Colonic mucosa (tissue), 4 donors: ENCODE data around the gene GPRC5C. TPM values are rescaled to one million over a fixed set of nuclear protein-coding genes. Genes with fewer than 3 reads are reported as not detected.
A peak's percentile ranks its signal among the peaks of the same experiment; 100 is the strongest.

ENCODE experiments used
- DNase-seq: peaks from one replicate; pipeline ENCODE4 v3.0.0-alpha.2; 2020
- H3K27ac ChIP-seq: fragments of 200-600 bp; one replicate; pipeline ENCODE4 v1.8.0; 2021
- H3K27me3 ChIP-seq: fragments of 200-600 bp; one replicate; pipeline ENCODE4 v1.8.0; 2021
- H3K36me3 ChIP-seq: fragments of 200-600 bp; one replicate; pipeline ENCODE4 v1.8.0; 2021
- H3K4me1 ChIP-seq: fragments of 200-600 bp; one replicate; pipeline ENCODE4 v1.8.0; 2021; ENCODE audit warnings: mild to moderate bottlenecking
- H3K4me3 ChIP-seq: fragments of 200-600 bp; one replicate; pipeline ENCODE4 v1.8.0; 2021
- H3K9ac ChIP-seq, 2 donors: one replicate each; pipeline ENCODE4 v1.7.0; 2013; ENCODE audit warnings: control low read depth in 2 of 2, low read depth in 2 of 2, low read length in 2 of 2
- H3K9me3 ChIP-seq: fragments of 200-600 bp; one replicate; pipeline ENCODE4 v1.8.0; 2021
- CTCF ChIP-seq: fragments of 200-600 bp; IDR thresholded peaks from one replicate; pipeline ENCODE4 v1.8.0; 2022; ENCODE audit warnings: antibody characterized with exemption, mild to moderate bottlenecking
- intact Hi-C: fragments of 100-400 bp; cut with DNase I; formaldehyde crosslinking; loops from one replicate; pipeline ENCODE4 v1.14.1; 2022
- total RNA-seq, 2 donors: library from RNA; stranded (reverse); fragmentation: NEBNext Ultra II Directional in 1 of 2; extraction: Animal tissue kit (Norgen Biotek cat#: 25700) in 1 of 2; gene quantifications; one replicate each; pipeline ENCODE4 v1.2.1, GENCODE V29; 2021
- donor health status: healthy.
- donor health status: DM: no; HTN: no; CAD: no.
- donor health status: DM: no; HTN: no; CAD: no.

GPRC5C gene
- total RNA-seq, 2 donors from 2014 or later: 139 to 193 TPM

DNA sequence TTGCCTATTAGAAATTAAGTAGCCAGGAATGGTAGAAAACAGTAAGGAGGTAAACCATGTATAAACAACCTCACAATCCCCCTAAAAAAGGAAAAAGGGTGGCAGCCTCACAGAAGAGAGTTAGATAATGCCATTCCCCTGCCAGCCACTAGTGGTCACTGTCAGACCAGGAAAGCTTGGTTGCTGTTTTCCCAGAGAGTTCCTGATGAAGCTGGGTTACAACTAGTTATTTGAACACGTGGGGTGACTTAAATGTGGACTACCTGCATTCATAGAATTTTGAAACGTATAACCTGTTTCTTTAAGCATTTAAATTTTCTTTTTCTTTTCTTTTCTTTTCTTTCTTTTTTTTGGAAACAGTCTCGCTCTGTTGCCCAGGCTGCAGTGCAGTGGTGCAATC, 5.8 kb downstream of the GPRC5C start:
- intact Hi-C loops: no loop called here

DNA sequence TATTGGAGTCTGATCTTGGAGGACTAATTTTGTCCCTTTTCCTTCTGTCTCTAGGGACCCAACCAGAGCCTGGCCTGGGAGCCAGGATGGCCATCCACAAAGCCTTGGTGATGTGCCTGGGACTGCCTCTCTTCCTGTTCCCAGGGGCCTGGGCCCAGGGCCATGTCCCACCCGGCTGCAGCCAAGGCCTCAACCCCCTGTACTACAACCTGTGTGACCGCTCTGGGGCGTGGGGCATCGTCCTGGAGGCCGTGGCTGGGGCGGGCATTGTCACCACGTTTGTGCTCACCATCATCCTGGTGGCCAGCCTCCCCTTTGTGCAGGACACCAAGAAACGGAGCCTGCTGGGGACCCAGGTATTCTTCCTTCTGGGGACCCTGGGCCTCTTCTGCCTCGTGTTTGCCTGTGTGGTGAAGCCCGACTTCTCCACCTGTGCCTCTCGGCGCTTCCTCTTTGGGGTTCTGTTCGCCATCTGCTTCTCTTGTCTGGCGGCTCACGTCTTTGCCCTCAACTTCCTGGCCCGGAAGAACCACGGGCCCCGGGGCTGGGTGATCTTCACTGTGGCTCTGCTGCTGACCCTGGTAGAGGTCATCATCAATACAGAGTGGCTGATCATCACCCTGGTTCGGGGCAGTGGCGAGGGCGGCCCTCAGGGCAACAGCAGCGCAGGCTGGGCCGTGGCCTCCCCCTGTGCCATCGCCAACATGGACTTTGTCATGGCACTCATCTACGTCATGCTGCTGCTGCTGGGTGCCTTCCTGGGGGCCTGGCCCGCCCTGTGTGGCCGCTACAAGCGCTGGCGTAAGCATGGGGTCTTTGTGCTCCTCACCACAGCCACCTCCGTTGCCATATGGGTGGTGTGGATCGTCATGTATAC, 8.0 kb downstream of the GPRC5C start:
- peaks cover 22% of the 10 kb centered on the region for H3K4me1 ChIP-seq
- no peak overlapping the region for H3K27ac ChIP-seq
- no peak for DNase-seq
- no peak for TF ChIP-seq CTCF
- no peaks in the 10 kb centered on the region for H3K36me3 ChIP-seq
- no peaks in the 10 kb centered on the region for H3K9me3 ChIP-seq
- intact Hi-C loops: no loop called here
- H3K27me3 ChIP-seq: no peaks in the 10 kb centered on the region
- no peak overlapping the region for H3K9ac ChIP-seq
- H3K4me3 ChIP-seq: no peak overlapping the region

More for the DNA sequence above, 5.8 kb downstream of the GPRC5C start:
- DNase-seq: no peak
- Histone ChIP-seq H3K9me3 (no peaks in the 10 kb centered on the region), H3K36me3 (no peaks in the 10 kb centered on the region), H3K27ac (no peak overlapping the region), H3K27me3 (no peaks in the 10 kb centered on the region), H3K4me3 (no peak overlapping the region), H3K4me1 (peaks cover 12% of the 10 kb centered on the region), H3K9ac (no peak overlapping the region)
- TF ChIP-seq CTCF: peak; percentile 71

- peaks cover 18% of the 10 kb centered on the region for H3K4me1 ChIP-seq
- no peaks in the 10 kb centered on the region for H3K27me3 ChIP-seq
- no peak for TF ChIP-seq CTCF
- intact Hi-C loops: no loop called here
- no peaks in the 10 kb centered on the region for H3K9me3 ChIP-seq
- H3K36me3 ChIP-seq: no peaks in the 10 kb centered on the region
- no peak for DNase-seq
- no peak overlapping the region for H3K9ac ChIP-seq
- no peak overlapping the region for H3K4me3 ChIP-seq
- no peak overlapping the region for H3K27ac ChIP-seq
Observed at GRCh38 chr17:74441537-74441936, 9.6 kb downstream of the GPRC5C start.

GRCh38 chr17:74442291-74442669, 10.4 kb downstream of the GPRC5C start:
- Histone ChIP-seq H3K4me1 (peaks cover 18% of the 10 kb centered on the region), H3K27me3 (no peaks in the 10 kb centered on the region), H3K4me3 (no peak overlapping the region), H3K9ac (peak overlapping the region; percentile 47 to 59), H3K36me3 (no peaks in the 10 kb centered on the region), H3K9me3 (no peaks in the 10 kb centered on the region), H3K27ac (peak overlapping the region; percentile 93)
- DNase-seq: no peak
- intact Hi-C loops: no loop called here
- no peak for TF ChIP-seq CTCF

- peak overlapping the region; percentile 93 for H3K27ac ChIP-seq
- no peaks in the 10 kb centered on the region for H3K9me3 ChIP-seq
- H3K36me3 ChIP-seq: no peaks in the 10 kb centered on the region
- DNase-seq: peak; percentile 94
- intact Hi-C loops: no loop called here
- TF ChIP-seq CTCF: no peak
- H3K4me3 ChIP-seq: no peak overlapping the region
- no peaks in the 10 kb centered on the region for H3K27me3 ChIP-seq
- H3K9ac ChIP-seq: peak overlapping the region; percentile 48 to 59
- peaks cover 18% of the 10 kb centered on the region for H3K4me1 ChIP-seq
Observed at GRCh38 chr17:74442670-74443515, 11.0 kb downstream of the GPRC5C start.
